Upper lobe of left lung (tissue), 6 donors: Measurements from ENCODE around the gene MAP6. TPM values are rescaled to one million over a fixed set of nuclear protein-coding genes. Genes with fewer than 3 reads are reported as not detected.

Source experiments
- ATAC-seq, 2 donors: fragments of 200-7000 bp; cut with Tn5 transposase; one replicate each; pipeline ENCODE4 v1.9.1; 2022; ENCODE audit warnings: mild to moderate bottlenecking in 2 of 2, moderate library complexity in 2 of 2; ENCODE audit not compliant: low FRiP score in 2 of 2
- DNase-seq, 2 donors: peaks; one replicate each; pipeline ENCODE4 v3.0.0-alpha.2; 2019 to 2020
- H3K27ac ChIP-seq, 4 donors: fragments of 200-600 bp; sonication (generic); one replicate each; pipeline ENCODE4 v1.5.1; 2016 to 2019
- H3K27me3 ChIP-seq, 4 donors: fragments of 200-600 bp; sonication (generic); one replicate each; pipeline ENCODE4 v1.5.1; 2017 to 2019
- H3K36me3 ChIP-seq, 4 donors: fragments of 200-600 bp; sonication (generic); one replicate each; pipeline ENCODE4 v1.5.1; 2016 to 2019
- H3K4me1 ChIP-seq, 4 donors: fragments of 200-600 bp; sonication (generic); one replicate each; pipeline ENCODE4 v1.5.1; 2018 to 2019
- H3K4me3 ChIP-seq, 4 donors: fragments of 200-600 bp; sonication (generic); one replicate each; pipeline ENCODE4 v1.5.1; 2017 to 2019; ENCODE audit warnings: mild to moderate bottlenecking in 2 of 4, moderate library complexity in 1 of 4
- H3K9me3 ChIP-seq, 4 donors: fragments of 200-600 bp; sonication (generic); one replicate each; pipeline ENCODE4 v1.5.1; 2018 to 2019
- EP300 ChIP-seq, 4 donors: sonication (generic); formaldehyde crosslinking; IDR thresholded peaks; one replicate each; pipeline ENCODE4 v1.5.1; 2017; ENCODE audit warnings: antibody characterized with exemption in 4 of 4, control low read depth in 2 of 4
- POLR2A ChIP-seq, 4 donors: fragments of 450-650 bp; IDR thresholded peaks; one replicate each; pipeline ENCODE4 v1.5.1; 2016 to 2017; ENCODE audit warnings: antibody characterized with exemption in 4 of 4, mild to moderate bottlenecking in 2 of 4
- POLR2AphosphoS5 ChIP-seq, 2 donors: sonication (generic); formaldehyde crosslinking; IDR thresholded peaks; one replicate each; pipeline ENCODE4 v1.5.1; 2017; ENCODE audit warnings: antibody characterized with exemption in 2 of 2
- WGBS, 2 donors: methylation state at CpG; one replicate each; pipeline ENCODE4 v1.1.5; 2017 to 2018; 5-methylcytosine and 5-hydroxymethylcytosine counted together
- total RNA-seq, 6 donors: library from RNA; depleted of rRNA in 4 of 6; stranded (reverse); fragments of >200 nt in 4 of 6; gene quantifications; one replicate each; pipeline versions ENCODE4 v1.1.0 to v1.2.1, GENCODE V29; 2016 to 2021
- TF ChIP-seq, protein P1 (sequence below), 6 experiments: fragments of 450-650 bp in 4 of 6; fragments of 200-600 bp in 2 of 6; sonication (generic) in 2 of 6; IDR thresholded peaks; one replicate each; pipeline ENCODE4 v1.5.1; 2016 to 2019; ENCODE audit warnings: antibody characterized with exemption in 6 of 6
- donor health status: DM: no; HTN: no; CAD: no; lungs with moderate emphysema.
- donor health status: DM: no; HTN: yes; CAD: no; lungs with severe emphysema.

Gene MAP6
- total RNA-seq, 6 donors from 2014 or later, result 3.5 to 17.6 (median 8.9) TPM

- TF ChIP-seq POLR2A (IDR thresholded peaks at IDR 0.05) (no peak), EP300 (IDR thresholded peaks at IDR 0.05) (no peak), POLR2AphosphoS5 (IDR thresholded peaks at IDR 0.05) (no peak)
- TF ChIP-seq, protein P1, sequence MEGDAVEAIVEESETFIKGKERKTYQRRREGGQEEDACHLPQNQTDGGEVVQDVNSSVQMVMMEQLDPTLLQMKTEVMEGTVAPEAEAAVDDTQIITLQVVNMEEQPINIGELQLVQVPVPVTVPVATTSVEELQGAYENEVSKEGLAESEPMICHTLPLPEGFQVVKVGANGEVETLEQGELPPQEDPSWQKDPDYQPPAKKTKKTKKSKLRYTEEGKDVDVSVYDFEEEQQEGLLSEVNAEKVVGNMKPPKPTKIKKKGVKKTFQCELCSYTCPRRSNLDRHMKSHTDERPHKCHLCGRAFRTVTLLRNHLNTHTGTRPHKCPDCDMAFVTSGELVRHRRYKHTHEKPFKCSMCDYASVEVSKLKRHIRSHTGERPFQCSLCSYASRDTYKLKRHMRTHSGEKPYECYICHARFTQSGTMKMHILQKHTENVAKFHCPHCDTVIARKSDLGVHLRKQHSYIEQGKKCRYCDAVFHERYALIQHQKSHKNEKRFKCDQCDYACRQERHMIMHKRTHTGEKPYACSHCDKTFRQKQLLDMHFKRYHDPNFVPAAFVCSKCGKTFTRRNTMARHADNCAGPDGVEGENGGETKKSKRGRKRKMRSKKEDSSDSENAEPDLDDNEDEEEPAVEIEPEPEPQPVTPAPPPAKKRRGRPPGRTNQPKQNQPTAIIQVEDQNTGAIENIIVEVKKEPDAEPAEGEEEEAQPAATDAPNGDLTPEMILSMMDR (IDR thresholded peaks at IDR 0.05), result no peak
- DNase-seq (peak in 1 of 2 donors; percentile 82), ATAC-seq (no peak)
- Histone ChIP-seq H3K27ac (peak overlapping the region; percentile 98 to 100 (median 98)), H3K4me1 (peaks cover 45 to 85% (median 67%) of the 10 kb centered on the region in 4 donors), H3K27me3 (no peaks in the 10 kb centered on the region), H3K9me3 (no peaks in the 10 kb centered on the region), H3K36me3 (peaks cover 29 to 60% (median 51%) of the 10 kb centered on the region in 4 donors), H3K4me3 (peak overlapping the region in 1 of 4 donors; percentile 11)
- whole genome bisulfite sequencing, 2 donors, result 61 to 85% methylated on average over 3 to 43 of the region's 43 CpGs
These were observed 102.7 kb downstream of the MAP6 start for GRCh38 chr11:75565916-75566762.

- DNase-seq, result peak in 1 of 2 donors; percentile 44
- peak overlapping the region; percentile 98 to 100 (median 98) for H3K27ac ChIP-seq
- 45 to 51% methylated on average over 4 to 5 of the region's 5 CpGs for WGBS, 2 donors
- H3K9me3 ChIP-seq, result no peaks in the 10 kb centered on the region
- peak overlapping the region in 1 of 4 donors; percentile 88 for H3K4me3 ChIP-seq
- TF ChIP-seq POLR2AphosphoS5 (IDR thresholded peaks at IDR 0.05) (peak in 1 of 2 donors; percentile 13), POLR2A (IDR thresholded peaks at IDR 0.05) (no peak)
- TF ChIP-seq, protein P1 (IDR thresholded peaks at IDR 0.05), result no peak
- peak in 1 of 2 donors; percentile 34 for ATAC-seq
- H3K27me3 ChIP-seq, result no peaks in the 10 kb centered on the region
- H3K4me1 ChIP-seq, result peaks cover 53 to 84% (median 65%) of the 10 kb centered on the region in 4 donors
- peaks cover 27 to 51% (median 44%) of the 10 kb centered on the region in 4 donors for H3K36me3 ChIP-seq
These were observed 103.5 kb downstream of the MAP6 start for GRCh38 chr11:75565221-75565814.

DNA sequence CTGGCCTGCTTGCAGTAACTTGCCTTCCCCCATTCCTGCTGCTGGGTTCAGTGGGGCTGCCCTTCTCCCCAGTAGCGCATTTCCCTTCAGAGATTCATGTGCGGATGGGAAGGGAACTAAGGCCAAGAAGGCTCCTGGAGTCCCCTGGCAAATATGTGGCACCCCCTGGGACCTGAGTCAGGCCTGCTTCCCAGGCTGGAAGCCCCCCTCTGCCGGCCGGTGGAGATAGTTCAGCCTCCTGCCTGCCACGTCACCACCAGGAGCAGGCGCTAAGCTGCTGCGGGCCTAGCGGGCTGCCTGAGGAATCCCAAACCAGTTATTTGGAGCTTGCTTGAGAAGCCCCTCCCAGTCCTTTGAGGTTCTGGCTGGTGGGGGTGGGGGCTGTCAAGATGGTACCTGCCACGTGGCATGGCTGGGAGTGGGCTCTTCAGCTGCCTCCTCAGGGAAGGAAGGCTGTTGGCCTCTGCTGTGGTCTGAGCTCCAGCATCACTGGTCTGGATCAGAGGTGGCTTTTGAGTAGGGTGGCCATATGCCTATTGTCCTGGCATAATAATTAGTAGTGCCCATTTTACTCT, 104.8 kb downstream of the MAP6 start:
- peaks cover 15 to 39% (median 32%) of the 10 kb centered on the region in 4 donors for H3K36me3 ChIP-seq
- no peaks in the 10 kb centered on the region for H3K27me3 ChIP-seq
- TF ChIP-seq POLR2AphosphoS5 (IDR thresholded peaks at IDR 0.05) (peak; percentile 7 to 40), POLR2A (IDR thresholded peaks at IDR 0.05) (no peak), EP300 (IDR thresholded peaks at IDR 0.05) (no peak)
- TF ChIP-seq, protein P1 (IDR thresholded peaks at IDR 0.05), result peak; percentile 35 to 79 (median 54)
- 37 to 47% methylated on average over 3 to 9 of the region's 9 CpGs for WGBS, 2 donors
- H3K4me3 ChIP-seq, result peak overlapping the region; percentile 73 to 93 (median 82)
- ATAC-seq (peak in 1 of 2 donors; percentile 45), DNase-seq (peak; percentile 66 to 72)
- peaks cover 59 to 87% (median 73%) of the 10 kb centered on the region in 4 donors for H3K4me1 ChIP-seq
- no peaks in the 10 kb centered on the region for H3K9me3 ChIP-seq
- H3K27ac ChIP-seq, result peak overlapping the region; percentile 98 to 100 (median 98)

GRCh38 chr11:75563501-75563977, 105.3 kb downstream of the MAP6 start:
- H3K36me3 ChIP-seq, result peaks cover 10 to 34% (median 27%) of the 10 kb centered on the region in 4 donors
- no peaks in the 10 kb centered on the region for H3K27me3 ChIP-seq
- H3K27ac ChIP-seq, result peak overlapping the region; percentile 98 to 100 (median 98)
- H3K4me3 ChIP-seq, result peak overlapping the region; percentile 73 to 93 (median 82)
- no peaks in the 10 kb centered on the region for H3K9me3 ChIP-seq
- 27 to 30% methylated on average over 5 of the region's 5 CpGs for WGBS, 2 donors
- peaks cover 64 to 88% (median 79%) of the 10 kb centered on the region in 4 donors for H3K4me1 ChIP-seq
- no peak for TF ChIP-seq POLR2AphosphoS5 (IDR thresholded peaks at IDR 0.05)
- no peak for TF ChIP-seq POLR2A (IDR thresholded peaks at IDR 0.05)
- no peak for TF ChIP-seq EP300 (IDR thresholded peaks at IDR 0.05)
- TF ChIP-seq, protein P1 (IDR thresholded peaks at IDR 0.05), result no peak
- DNase-seq, result no peak
- ATAC-seq, result no peak
